Type B pancreatic cell (in vitro differentiated cells): ENCODE measurements around the gene ATG9B. TPM values are rescaled to one million over a fixed set of nuclear protein-coding genes. Genes with fewer than 3 reads are reported as not detected.

ENCODE experiments used
- DNase-seq: peaks from one replicate; pipeline ENCODE4 v3.0.0; 2021; ENCODE audit warnings: mixed read lengths; ENCODE audit not compliant: unreplicated experiment; ENCODE audit errors: extremely low spot score
- H3K27ac Mint-ChIP-seq: 2 replicates; pipeline ENCODE4 v1.8.0; 2021; ENCODE audit warnings: mild to moderate bottlenecking, mixed read lengths
- H3K27me3 Mint-ChIP-seq: 2 replicates; pipeline ENCODE4 v1.8.0; 2021; ENCODE audit warnings: mixed read lengths
- H3K36me3 Mint-ChIP-seq: 2 replicates; pipeline ENCODE4 v1.8.0; 2021; ENCODE audit warnings: mixed read lengths
- H3K4me1 Mint-ChIP-seq: one replicate; pipeline ENCODE4 v1.8.0; 2021; ENCODE audit warnings: mixed read lengths; ENCODE audit not compliant: unreplicated experiment
- H3K4me3 Mint-ChIP-seq: 2 replicates; pipeline ENCODE4 v1.8.0; 2021; ENCODE audit warnings: mild to moderate bottlenecking, mixed read lengths
- H3K9me3 Mint-ChIP-seq: 2 replicates; pipeline ENCODE4 v1.8.0; 2021; ENCODE audit warnings: mixed read lengths
- CTCF ChIP-seq: fragments of 200-600 bp; sonication (generic); conservative IDR thresholded peaks from 2 replicates; pipeline ENCODE4 v1.5.0; 2021; ENCODE audit warnings: antibody characterized with exemption, mild to moderate bottlenecking
- total RNA-seq: library from RNA; stranded (reverse); gene quantifications from 2 replicates; pipeline ENCODE4 v1.2.1, GENCODE V29; 2021; ENCODE audit warnings: low replicate concordance

The ATG9B gene
- total RNA-seq, 1 donor from 2014 or later = 33.8 TPM

- Mint-ChIP-seq H3K4me3 (no peak overlapping the region), H3K36me3 (no peaks in the 10 kb centered on the region), H3K27ac (peak overlapping the region; percentile 85), H3K4me1 (peaks cover 21% of the 10 kb centered on the region), H3K9me3 (no peaks in the 10 kb centered on the region), H3K27me3 (peaks cover 65% of the 10 kb centered on the region)
- no peak for TF ChIP-seq CTCF
- DNase-seq = no peak
Observed at GRCh38 chr7:151023232-151023631, 1.1 kb downstream of the ATG9B start.

- Mint-ChIP-seq H3K36me3 (no peaks in the 10 kb centered on the region), H3K9me3 (no peaks in the 10 kb centered on the region), H3K4me1 (peaks cover 16% of the 10 kb centered on the region), H3K27ac (peak overlapping the region; percentile 60), H3K27me3 (peaks cover 68% of the 10 kb centered on the region), H3K4me3 (peak overlapping the region; percentile 46)
- TF ChIP-seq CTCF = no peak
- DNase-seq = no peak
Observed at GRCh38 chr7:151020231-151020630, 4.1 kb downstream of the ATG9B start.

- peak overlapping the region; percentile 71 for H3K4me3 Mint-ChIP-seq
- H3K4me1 Mint-ChIP-seq = peaks cover 17% of the 10 kb centered on the region
- peak overlapping the region; percentile 53 for H3K27ac Mint-ChIP-seq
- DNase-seq = no peak
- no peak for TF ChIP-seq CTCF
- no peaks in the 10 kb centered on the region for H3K9me3 Mint-ChIP-seq
- no peaks in the 10 kb centered on the region for H3K36me3 Mint-ChIP-seq
- peaks cover 67% of the 10 kb centered on the region for H3K27me3 Mint-ChIP-seq
Observed at GRCh38 chr7:151019130-151019447, 5.2 kb downstream of the ATG9B start.

- H3K27ac Mint-ChIP-seq = peak overlapping the region; percentile 63
- no peak for DNase-seq
Observed at GRCh38 chr7:151018421-151019129, 5.7 kb downstream of the ATG9B start.

GRCh38 chr7:151017953-151018420 lies 6.3 kb downstream of the ATG9B start:
- DNase-seq = peak; percentile 92
- H3K36me3 Mint-ChIP-seq = no peaks in the 10 kb centered on the region
- TF ChIP-seq CTCF = peak; percentile 99
- peaks cover 17% of the 10 kb centered on the region for H3K4me1 Mint-ChIP-seq
- H3K9me3 Mint-ChIP-seq = no peaks in the 10 kb centered on the region
- H3K27me3 Mint-ChIP-seq = peaks cover 66% of the 10 kb centered on the region
- peak overlapping the region; percentile 83 for H3K4me3 Mint-ChIP-seq
- peak overlapping the region; percentile 63 for H3K27ac Mint-ChIP-seq

More at GRCh38 chr7:151018421-151019129, 5.7 kb downstream of the ATG9B start:
- no peaks in the 10 kb centered on the region for H3K36me3 Mint-ChIP-seq
- H3K27me3 Mint-ChIP-seq = peaks cover 68% of the 10 kb centered on the region
- no peaks in the 10 kb centered on the region for H3K9me3 Mint-ChIP-seq
- peak overlapping the region; percentile 83 for H3K4me3 Mint-ChIP-seq
- TF ChIP-seq CTCF = peak; percentile 16
- H3K4me1 Mint-ChIP-seq = peaks cover 17% of the 10 kb centered on the region
